Ishikawa (cell line): ENCODE measurements around the gene CA12.

Experiments used
- CEBPB ChIP-seq: IDR thresholded peaks from 2 replicates; pipeline ENCODE4 v1.6.1; 2012
- CREB1 ChIP-seq: IDR thresholded peaks from 2 replicates; pipeline ENCODE4 v1.6.1; 2012; ENCODE audit warnings: low read depth
- EGR1 ChIP-seq: IDR thresholded peaks from 2 replicates; pipeline ENCODE4 v1.6.1; 2012
- EP300 ChIP-seq: IDR thresholded peaks from 2 replicates; pipeline ENCODE4 v1.6.1; 2012; ENCODE audit warnings: borderline replicate concordance
- FOXM1 ChIP-seq: IDR thresholded peaks from 2 replicates; pipeline ENCODE4 v1.6.1; 2012; ENCODE audit warnings: low read depth, borderline replicate concordance
- MAX ChIP-seq: IDR thresholded peaks from 2 replicates; pipeline ENCODE4 v1.6.1; 2012
- NFIC ChIP-seq: IDR thresholded peaks from 2 replicates; pipeline ENCODE4 v1.6.1; 2012
- RAD21 ChIP-seq: IDR thresholded peaks from 2 replicates; pipeline ENCODE4 v1.6.1; 2012; ENCODE audit warnings: low read depth
- REST ChIP-seq: IDR thresholded peaks from 2 replicates; pipeline ENCODE4 v1.6.1; 2012; ENCODE audit warnings: low read depth, mild to moderate bottlenecking
- TAF1 ChIP-seq: IDR thresholded peaks from 2 replicates; pipeline ENCODE4 v1.6.1; 2012; ENCODE audit warnings: low read depth, mild to moderate bottlenecking
- TCF12 ChIP-seq: IDR thresholded peaks from 2 replicates; pipeline ENCODE4 v1.6.1; 2012; ENCODE audit warnings: low read depth
- TEAD4 ChIP-seq: IDR thresholded peaks from 2 replicates; pipeline ENCODE4 v1.6.1; 2012
- USF1 ChIP-seq: IDR thresholded peaks from 2 replicates; pipeline ENCODE4 v1.6.1; 2012
- YY1 ChIP-seq: IDR thresholded peaks from 2 replicates; pipeline ENCODE4 v1.6.1; 2012; ENCODE audit warnings: low read depth
- ZBTB7A ChIP-seq: IDR thresholded peaks from 2 replicates; pipeline ENCODE4 v1.6.1; 2012; ENCODE audit warnings: low read depth

The CA12 gene

GRCh38 chr15:63351170-63351569 is 30.5 kb downstream of the CA12 start:
- TF ChIP-seq NFIC, result no peak
- TF ChIP-seq FOXM1, result no peak
- no peak for TF ChIP-seq USF1
- no peak for TF ChIP-seq TCF12
- TF ChIP-seq CREB1, result no peak
- TF ChIP-seq YY1, result no peak
- no peak for TF ChIP-seq ZBTB7A
- no peak for TF ChIP-seq TAF1
- TF ChIP-seq RAD21, result no peak
- no peak for TF ChIP-seq EGR1
- no peak for TF ChIP-seq CEBPB
- TF ChIP-seq REST, result no peak

- no peak for TF ChIP-seq TAF1
- no peak for TF ChIP-seq TCF12
- TF ChIP-seq CEBPB, result no peak
- no peak for TF ChIP-seq NFIC
- TF ChIP-seq TEAD4, result no peak
- no peak for TF ChIP-seq CREB1
- no peak for TF ChIP-seq EP300
- TF ChIP-seq EGR1, result no peak
- TF ChIP-seq ZBTB7A, result no peak
- TF ChIP-seq RAD21, result no peak
- no peak for TF ChIP-seq REST
- no peak for TF ChIP-seq USF1
- no peak for TF ChIP-seq MAX
- TF ChIP-seq FOXM1, result no peak
Measured at GRCh38 chr15:63350178-63350621, 31.4 kb downstream of the CA12 start.

- TF ChIP-seq FOXM1, result no peak
- TF ChIP-seq REST, result no peak
- TF ChIP-seq TCF12, result no peak
- TF ChIP-seq ZBTB7A, result no peak
- no peak for TF ChIP-seq RAD21
- no peak for TF ChIP-seq TEAD4
- no peak for TF ChIP-seq YY1
- TF ChIP-seq USF1, result no peak
- TF ChIP-seq TAF1, result no peak
- TF ChIP-seq NFIC, result no peak
- no peak for TF ChIP-seq EP300
Measured at GRCh38 chr15:63349621-63350020, 32.0 kb downstream of the CA12 start.

- TF ChIP-seq USF1, result no peak
- TF ChIP-seq TCF12, result no peak
- no peak for TF ChIP-seq TAF1
- no peak for TF ChIP-seq RAD21
- TF ChIP-seq CREB1, result no peak
- TF ChIP-seq EGR1, result no peak
- TF ChIP-seq FOXM1, result no peak
- TF ChIP-seq NFIC, result no peak
- no peak for TF ChIP-seq EP300
- TF ChIP-seq YY1, result no peak
Measured at GRCh38 chr15:63349156-63349555, 32.5 kb downstream of the CA12 start.
